GM18505 (cell line): ENCODE data around the gene ANAPC2.

ENCODE experiments used
- ATAC-seq: cut with Tn5 transposase; IDR thresholded peaks from one replicate; pipeline ENCODE4 v1.9.1; 2021; ENCODE audit not compliant: unreplicated experiment
- POLR2A ChIP-seq: IDR thresholded peaks from 4 replicates; pipeline ENCODE4 v1.6.1; 2011; ENCODE audit warnings: borderline replicate concordance; ENCODE audit not compliant: insufficient read depth, insufficient read length; ENCODE audit errors: extremely low read depth

The ANAPC2 gene

DNA sequence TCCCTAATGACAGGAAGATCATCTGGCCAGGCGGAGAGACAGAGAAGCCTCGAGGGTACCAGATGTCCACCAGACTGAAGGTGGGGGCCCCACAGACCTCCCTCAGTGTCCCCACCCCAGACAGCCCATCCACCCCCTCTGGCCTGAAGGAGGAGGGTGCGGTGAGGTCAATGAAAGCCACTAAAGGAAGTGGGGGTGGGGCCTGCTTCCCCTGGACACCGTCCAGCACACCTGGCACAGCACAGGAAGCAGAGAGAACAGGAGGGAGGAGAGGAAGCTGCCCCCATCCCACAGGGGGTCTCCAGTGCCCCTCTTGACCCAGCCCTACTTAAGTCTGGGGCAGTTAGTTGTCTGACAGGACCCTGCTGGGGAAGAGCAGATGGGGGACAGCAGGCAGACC, 29.7 kb downstream of the ANAPC2 start:
- no peak for ATAC-seq
- TF ChIP-seq POLR2A: no peak

DNA sequence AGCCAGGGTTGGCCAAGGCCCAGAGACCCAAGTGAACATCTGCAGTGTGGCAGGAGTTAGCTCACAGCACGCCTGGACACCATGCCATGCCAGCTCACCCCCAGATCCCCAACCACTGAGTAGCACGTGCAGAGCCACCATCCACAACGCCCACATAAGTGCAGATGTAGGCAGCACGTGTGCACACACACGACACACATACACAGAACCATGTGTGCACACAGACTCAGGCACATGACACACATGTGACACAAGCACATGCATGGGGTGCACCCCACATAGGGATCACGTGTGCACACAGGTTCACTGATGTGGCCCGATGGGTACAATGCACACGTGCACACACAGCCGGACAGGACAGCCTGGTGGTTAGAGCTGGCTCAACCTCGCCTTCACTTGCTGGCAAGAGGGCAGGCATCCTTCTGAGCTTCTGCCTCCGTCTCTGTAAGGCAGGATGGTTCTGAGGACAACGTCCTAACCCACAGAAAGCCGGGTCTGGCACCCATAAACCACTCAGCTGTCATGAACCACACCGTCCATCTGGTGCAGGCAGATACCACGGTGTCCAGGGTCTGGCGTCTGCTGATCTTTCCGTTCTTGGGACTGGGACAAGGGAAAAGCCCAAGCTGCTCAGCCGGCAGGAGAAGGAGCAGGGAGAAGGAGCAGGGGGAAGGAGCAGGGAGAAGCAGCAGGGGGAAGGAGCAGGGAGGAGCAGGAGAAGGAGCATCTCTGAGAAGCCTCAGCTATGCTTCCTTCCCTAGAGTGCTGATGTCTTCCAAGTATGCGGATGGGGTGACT, 30.5 kb downstream of the ANAPC2 start:
- no peak for ATAC-seq
- TF ChIP-seq POLR2A: no peak

DNA sequence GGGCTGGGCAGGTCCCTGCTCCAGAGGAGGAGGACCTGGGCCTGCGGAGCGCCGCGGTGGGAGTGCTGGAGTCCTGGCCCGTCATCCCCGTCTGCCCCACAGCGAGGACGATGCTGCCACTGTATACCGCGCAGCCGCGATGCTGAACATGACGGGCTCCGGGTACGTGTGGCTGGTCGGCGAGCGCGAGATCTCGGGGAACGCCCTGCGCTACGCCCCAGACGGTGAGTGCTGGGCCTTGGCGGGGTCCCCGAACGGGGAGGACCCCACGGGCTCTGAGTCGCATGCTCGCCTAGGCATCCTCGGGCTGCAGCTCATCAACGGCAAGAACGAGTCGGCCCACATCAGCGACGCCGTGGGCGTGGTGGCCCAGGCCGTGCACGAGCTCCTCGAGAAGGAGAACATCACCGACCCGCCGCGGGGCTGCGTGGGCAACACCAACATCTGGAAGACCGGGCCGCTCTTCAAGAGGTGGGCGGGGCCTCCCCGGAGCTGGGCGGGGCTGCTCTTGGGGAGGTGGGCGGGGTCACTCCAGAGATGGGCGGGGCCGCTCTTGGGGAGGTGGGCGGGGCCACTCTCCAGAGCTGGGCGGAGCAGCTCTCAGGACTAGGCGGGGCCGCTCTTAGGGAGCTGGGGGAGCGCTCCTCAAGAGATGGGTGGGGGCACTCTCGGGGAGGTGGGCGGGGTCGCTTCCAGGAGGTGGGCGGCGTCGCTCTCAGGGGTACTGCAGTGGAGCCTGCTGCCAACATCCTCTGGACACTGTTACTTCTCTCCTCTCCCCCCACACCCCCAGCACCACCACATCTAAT, 31.6 kb downstream of the ANAPC2 start:
- ATAC-seq: no peak
- TF ChIP-seq POLR2A: no peak

DNA sequence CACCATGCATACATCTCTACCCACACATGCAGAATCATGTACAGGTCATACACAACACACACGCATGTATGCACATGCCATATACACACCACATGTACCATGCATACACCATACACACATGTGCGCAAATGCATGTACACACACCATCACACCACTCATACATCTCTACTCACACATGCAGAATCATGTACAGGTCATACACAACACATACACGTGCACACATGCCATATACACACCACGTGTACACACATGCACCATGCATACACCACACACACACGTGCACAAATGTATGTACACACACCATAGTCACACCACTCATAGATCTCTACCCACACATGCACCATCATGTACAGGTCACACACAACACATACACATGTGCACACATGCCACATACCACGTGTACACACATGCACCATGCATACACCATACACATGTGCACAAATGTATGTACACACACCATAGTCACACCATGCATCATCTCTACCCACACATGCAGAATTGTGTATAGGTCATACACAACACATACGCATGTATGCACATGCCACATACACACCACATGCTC, 35.4 kb downstream of the ANAPC2 start:
- no peak for TF ChIP-seq POLR2A
- ATAC-seq: no peak

DNA sequence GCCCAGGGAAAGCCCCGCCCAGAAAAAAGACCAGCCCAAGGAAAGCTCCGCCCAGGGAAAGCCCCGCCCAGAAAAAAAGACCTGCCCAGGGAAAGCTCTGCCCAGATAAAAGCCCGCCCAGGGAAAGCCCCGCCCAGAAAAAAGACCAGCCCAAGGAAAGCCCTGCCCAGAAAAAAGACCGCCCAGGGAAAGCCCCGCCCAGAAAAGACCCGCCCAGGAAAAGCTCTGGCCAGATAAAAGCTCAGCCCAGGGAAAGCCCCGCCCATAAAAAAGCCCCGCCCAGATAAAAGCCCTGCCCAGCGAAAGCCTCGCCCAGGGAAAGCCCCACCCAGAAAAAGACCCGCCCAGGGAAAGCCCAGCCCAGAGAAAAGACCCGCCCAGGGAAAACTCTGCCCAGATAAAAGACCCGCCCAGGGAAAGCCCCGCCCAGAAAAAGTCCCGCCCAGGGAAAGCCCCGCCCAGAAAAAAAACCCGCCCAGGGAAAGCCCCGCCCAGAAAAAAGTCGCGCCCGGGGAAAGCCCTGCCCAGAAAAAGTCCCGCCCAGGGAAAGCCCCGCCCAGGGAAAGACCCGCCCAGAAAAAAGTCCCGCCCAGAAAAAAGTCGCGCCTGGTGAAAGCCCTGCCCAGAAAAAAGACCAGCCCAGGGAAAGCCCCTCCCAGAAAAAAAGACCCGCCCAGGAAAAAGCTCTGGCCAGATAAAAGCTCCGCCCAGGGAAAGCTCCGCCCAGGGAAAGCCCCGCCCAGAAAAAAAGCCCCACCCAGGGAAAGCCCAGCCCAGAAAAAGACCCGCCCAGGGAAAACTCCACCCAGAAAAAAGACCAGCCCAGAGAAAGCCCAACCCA, 37.5 kb downstream of the ANAPC2 start:
- TF ChIP-seq POLR2A: no peak
- ATAC-seq: peak; percentile 50

DNA sequence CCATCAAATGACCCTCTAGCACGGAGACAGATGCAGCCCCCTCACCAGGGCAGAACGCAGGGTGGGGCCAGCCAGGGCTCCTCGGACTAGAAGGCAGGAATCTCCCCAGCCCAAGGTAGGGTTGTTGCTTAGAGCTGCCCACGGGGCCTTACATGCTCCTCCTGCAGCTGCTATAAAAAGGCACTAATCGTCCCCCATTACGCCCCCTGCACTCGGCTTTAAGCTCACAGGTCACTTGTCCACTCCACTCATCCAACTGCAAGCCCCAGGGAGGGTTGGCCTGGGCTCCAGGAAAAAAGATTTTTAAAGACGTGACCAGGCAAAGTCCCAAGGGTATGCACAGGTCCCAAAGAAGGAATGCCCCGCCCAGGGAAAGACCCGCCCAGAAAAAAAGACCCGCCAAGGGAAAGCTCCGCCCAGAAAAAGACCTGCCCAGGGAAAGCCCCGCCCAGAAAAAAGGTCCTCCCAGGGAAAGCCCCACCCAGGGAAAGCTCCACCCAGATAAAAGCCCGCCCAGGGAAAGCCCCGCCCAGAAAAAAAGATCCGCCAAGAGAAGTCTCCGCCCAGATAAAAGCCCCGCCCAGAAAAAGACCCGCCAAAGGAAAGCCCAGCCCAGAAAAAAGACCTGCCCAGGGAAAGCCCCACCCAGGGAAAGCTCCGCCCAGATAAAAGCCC, 38.3 kb downstream of the ANAPC2 start:
- TF ChIP-seq POLR2A: no peak
- peak; percentile 30 for ATAC-seq

DNA sequence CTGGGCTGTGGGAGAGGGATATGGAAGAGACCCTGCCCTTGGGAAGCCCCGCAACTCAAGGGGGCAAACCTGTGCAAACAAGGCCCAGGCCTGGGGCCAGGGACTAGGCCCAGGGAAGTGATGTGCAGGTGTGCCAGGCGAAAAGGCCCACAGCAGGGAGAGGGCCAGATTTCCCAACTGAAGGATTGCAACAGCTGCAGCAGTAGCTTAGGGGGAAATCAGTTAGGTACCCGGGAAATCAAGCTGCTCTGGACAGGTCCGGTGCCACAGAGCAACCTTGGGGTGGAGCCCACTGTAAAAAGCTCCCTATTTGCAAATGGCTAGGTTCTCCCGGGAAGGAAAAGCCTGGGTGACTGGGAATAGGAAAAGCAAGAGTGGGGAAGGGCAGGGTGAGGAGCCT, 39.0 kb downstream of the ANAPC2 start:
- no peak for ATAC-seq
- TF ChIP-seq POLR2A: no peak

DNA sequence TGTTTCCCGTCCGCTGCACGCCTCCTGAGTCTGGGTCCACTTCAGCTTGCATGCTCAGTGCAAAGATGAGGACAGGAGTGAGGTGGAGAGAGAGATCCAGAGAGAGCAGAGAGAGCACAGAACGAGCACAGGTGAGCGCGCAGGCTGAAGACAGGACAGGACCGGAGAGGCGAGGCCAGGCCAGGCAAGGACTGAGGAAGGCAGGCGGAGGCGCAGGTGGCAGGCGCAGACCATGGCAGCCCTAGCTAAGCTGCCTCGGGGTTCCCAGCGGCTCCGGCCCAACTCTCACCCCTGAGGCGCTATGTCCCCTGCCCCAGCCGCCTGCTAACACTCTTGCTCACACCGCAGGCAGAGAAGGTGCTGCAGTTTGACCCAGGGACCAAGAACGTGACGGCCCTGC, 39.7 kb downstream of the ANAPC2 start:
- TF ChIP-seq POLR2A: no peak
- no peak for ATAC-seq

DNA sequence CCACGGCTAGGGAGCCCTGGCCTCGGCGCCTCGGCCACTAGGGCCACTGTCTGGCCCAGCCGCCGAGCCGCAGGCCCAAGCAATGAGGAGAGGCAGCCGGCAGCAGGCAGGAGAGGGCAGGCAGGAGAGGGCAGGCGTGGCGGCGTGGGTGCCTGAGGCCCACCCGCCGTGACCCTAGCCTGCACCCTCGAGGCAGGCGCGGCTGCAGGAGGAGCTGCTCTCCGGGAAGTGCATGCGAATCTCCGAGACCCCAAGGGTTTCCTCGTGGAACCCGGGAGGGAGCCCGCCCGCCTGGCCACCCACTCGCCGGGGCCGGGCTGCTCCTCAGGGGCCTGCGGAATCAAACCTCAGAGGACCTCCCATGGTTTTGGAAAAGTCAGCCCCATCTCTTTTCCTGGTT, 40.1 kb downstream of the ANAPC2 start:
- TF ChIP-seq POLR2A: no peak
- no peak for ATAC-seq

DNA sequence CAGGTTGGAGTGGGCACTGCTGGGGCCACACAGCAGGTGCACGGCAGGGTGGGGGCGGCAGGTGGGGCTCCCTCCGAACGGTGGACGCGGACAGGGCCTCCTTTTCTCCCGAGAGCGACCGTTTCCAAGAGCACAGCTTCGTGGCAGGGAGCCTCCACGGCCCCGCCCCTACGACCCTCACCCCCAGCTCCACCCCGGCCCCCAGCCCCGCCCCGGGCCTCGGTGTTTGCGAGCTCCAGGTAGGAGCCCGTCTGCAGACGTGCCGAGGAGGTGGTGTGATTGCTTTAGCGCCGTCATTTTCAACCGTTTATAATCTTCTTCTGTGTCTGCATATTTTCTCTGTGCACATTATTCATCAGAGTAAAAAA, 40.6 kb downstream of the ANAPC2 start:
- no peak for TF ChIP-seq POLR2A
- ATAC-seq: no peak

DNA sequence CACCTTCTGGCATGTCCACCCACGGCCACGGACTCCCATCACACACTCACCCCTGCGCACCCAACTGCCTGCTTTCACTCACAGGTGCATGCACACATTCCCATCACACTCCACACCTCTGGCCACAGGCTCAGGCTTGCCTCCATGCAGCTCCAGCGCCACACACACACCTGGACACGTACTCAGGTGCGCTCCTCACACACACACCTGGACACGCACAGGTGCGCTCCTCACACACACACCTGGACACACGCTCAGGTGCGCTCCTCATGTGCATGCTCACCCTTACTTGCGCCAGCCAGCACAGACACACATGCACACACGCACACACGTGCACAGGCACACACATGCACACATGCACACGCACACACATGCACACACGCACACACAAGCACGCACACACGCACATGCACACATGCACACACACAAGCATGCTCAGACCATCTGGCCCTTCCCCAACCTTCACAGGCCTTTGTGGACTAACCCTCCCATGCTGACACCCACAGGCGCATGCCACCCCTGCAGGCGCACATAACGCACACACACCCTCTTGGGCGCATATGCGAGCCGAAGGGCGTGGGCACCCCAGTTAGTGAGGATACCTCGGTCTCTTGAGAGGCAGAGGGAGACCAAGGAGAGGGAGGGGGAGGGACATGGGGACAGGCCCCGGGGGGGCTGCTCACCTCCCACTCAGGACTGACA, 41.1 kb downstream of the ANAPC2 start:
- TF ChIP-seq POLR2A: no peak
- ATAC-seq: no peak

DNA sequence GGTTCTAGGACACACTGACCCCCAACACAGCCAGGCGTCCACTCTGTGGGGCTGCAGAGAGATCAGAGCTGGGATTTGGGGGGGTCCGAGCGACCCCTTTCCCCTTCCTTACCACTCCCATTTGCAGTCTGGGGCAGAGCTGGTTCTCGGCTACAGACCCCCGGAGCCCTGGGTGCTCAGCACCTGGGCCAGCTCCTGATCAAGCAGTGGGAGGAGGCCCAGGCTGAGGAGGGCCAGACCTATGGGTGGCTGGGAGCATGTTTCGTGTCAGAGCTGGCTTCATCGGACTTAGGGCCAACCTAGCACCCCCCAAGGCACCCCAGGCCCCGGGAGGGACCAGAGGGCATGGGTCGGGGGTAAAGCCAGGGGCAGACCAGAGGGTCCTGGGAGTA, 41.8 kb downstream of the ANAPC2 start:
- no peak for TF ChIP-seq POLR2A
- no peak for ATAC-seq

DNA sequence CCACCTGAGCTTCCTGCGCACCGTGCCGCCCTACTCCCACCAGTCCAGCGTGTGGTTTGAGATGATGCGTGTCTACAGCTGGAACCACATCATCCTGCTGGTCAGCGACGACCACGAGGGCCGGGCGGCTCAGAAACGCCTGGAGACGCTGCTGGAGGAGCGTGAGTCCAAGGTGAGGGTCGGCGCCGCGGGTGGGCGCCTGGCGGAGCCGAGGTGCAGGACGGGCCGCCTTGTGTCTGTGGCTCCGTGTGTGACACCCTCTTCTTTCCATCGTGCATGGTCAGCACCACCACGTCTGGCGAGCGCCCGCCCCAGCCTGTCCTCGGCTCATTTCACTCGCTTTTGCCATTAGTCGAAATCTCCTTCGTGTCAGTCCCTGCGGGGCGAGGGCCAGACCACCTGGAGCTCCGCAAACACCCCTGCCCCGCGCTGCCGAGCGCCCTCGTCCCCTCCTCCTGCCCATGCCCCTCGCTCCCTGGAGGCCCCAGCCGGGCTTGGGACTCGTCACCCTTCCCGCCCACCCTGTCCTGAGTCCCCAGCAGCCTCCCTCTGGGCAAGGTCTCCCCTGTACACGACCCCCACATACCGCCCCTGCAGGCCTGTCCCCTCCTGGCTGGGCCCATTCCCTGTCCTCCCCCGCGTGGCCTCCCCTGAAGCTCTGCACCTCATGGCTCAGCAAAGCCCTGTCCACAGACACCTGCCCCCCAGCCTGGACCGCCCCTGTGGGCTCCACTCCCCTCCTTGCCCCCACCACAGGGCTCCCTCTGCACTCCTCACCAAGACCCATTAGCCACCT, 42.4 kb downstream of the ANAPC2 start:
- no peak for TF ChIP-seq POLR2A
- ATAC-seq: no peak
